Measurements from ENCODE around the gene ARMH3.

Gene ARMH3

DNA sequence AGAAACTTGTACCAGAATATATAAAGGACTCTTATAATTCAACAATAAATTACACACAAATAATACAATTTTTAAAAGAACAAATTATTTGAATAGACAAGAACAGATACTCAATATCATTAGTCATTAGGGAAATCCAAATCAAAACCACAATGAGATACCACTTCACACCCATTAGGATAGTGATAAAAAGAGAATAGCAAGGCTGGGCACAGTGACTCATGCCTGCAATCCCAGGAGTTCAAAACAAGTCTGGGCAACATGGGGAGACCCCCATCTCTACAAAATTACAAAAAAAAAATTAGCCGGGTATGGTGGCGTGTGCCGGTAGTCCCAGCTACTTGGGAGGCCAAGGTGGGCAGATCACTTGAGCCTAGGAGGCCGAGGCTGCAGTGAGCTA is 160.2 kb downstream of the ARMH3 start:
- no peak for DNase-seq (ENCODE audit: low read depth, low spot score)

GRCh38 chr10:101894742-101895141 is 161.2 kb downstream of the ARMH3 start:
- DNase-seq (ENCODE audit: low read depth, low spot score), result no peak

GRCh38 chr10:101894266-101894665 is 161.7 kb downstream of the ARMH3 start:
- no peak for DNase-seq (ENCODE audit: low read depth, low spot score)

- no peak for DNase-seq (ENCODE audit: low read depth, low spot score)
These were observed 162.4 kb downstream of the ARMH3 start for GRCh38 chr10:101893510-101894120.

- peak; percentile 22 for DNase-seq (ENCODE audit: low read depth, low spot score)
These were observed 163.1 kb downstream of the ARMH3 start for GRCh38 chr10:101892782-101893391.

DNA sequence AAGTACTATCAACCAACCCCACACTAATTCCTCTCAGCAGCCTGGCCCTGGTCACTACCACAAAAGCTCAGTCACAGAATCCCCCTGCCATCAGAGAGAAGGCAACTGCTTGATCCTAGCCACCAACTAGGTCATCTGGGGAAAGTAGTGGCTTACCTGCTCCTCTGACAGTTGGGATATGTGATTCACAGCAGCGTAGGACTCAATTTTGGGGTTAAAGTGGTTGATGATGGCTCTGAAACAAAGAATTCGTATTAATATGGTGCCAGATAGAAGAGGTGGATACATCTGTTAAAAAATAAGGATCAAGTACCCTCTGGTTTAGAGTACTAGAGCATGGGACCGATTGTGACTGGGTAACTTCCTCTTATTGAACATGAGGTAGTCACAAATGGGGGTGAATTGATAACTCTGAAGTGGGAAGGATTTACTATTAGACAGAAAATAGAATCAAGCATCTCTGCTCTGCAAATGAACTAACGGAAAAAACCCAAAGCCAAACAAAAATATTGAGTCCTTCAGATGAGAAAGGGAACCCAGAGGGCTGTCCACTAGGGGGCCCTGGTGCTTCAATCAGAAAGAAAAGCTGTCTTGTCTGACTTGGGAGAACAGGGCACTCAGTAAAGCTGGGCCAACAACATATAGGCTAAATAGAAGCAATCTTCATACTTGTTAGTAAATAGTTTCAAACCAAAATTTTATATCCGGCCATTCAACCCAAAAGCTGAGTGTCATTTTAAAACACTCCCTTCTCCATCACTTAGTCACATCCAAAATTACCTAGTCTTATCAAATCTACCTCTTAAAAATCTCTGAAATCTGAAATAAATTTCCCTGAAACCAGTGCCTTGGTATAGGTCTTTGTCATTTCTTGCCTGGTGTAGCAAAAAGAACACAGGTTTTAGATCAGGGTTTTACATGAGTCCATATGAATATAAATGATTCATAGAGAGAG is 166.4 kb downstream of the ARMH3 start:
- peak; percentile 84 for DNase-seq (ENCODE audit: low read depth, low spot score)

- no peak for DNase-seq (ENCODE audit: low read depth, low spot score)
These were observed 167.6 kb downstream of the ARMH3 start for GRCh38 chr10:101888251-101888949.

GRCh38 chr10:101887775-101888174 is 168.2 kb downstream of the ARMH3 start:
- DNase-seq (ENCODE audit: low read depth, low spot score), result no peak

DNA sequence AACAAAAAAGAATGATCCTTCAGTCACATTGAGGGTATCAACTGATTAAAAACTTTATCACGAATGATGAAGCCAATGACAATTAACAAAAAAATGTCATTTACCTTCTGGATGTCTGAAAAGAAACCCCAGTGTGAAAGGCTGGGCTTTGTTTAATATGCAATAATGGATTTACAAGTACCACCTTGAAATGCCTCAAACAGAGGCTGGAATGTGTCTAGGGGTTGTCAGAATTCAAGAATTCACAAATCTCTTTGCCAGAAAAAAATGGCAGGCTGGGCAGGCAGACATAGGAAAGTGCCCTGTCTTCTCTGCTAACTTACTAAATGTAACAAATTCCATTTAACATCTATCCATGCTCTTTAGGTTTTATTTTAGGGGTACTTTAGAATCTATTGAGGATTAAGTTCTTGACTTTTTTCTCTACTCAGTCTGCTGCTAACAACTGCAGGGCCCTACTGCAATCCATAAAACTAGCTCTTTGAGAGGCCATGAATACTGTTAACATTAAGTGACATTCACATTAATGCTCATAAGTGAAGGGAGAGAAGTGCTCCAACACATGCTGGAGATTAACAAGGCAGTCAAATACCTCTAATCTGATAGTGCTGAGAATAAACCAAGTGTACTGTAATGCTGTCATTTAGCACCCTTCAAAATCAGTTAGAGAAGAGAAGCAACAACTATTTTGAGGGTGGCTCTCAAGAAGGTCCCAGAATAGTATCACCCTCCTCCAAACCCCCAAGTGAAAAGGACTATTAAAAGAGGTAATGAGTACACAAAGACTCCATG is 169.3 kb downstream of the ARMH3 start:
- no peak for DNase-seq (ENCODE audit: low read depth, low spot score)

- no peak for DNase-seq (ENCODE audit: low read depth, low spot score)
These were observed 174.8 kb downstream of the ARMH3 start for GRCh38 chr10:101881036-101881774.

DNA sequence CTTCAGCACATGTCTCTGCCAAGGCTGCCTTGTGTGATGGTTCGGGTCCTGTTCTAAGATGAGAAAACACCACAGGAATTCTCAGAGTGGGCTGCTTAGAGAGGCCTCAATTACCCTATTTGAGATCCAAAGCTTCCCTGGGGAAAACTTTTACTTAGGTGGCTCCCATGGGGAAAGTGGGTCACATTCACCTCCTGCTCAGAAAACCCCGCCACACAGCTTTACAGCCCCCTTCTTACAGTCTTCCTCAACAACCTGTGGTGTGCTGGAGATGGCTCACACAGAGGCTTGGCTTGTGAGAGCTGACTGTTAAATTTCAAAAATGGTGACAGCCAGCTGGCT is 175.8 kb downstream of the ARMH3 start:
- no peak for DNase-seq (ENCODE audit: low read depth, low spot score)

- peak; percentile 90 for DNase-seq (ENCODE audit: low read depth, low spot score)
These were observed 176.3 kb downstream of the ARMH3 start for GRCh38 chr10:101879456-101880231.

DNA sequence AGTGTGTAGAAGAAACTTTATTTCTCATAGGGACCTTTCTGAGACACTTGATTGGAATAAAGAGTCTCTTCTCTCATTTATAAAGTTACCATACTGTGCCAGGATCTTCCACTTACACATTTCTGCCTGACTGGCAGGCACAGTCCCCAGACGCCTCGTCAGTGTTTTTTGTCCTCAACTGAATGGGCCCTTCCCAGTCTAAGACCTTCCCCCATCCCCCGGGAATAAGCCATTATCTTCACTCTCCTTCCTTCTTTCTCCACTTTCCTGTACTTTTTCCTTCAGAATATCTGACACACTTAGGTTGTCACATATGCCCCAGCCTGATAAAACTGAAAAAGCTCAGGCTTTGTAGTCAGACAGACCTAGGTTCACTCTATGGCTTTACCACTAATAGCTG is 177.1 kb downstream of the ARMH3 start:
- no peak for DNase-seq (ENCODE audit: low read depth, low spot score)

GRCh38 chr10:101875068-101875688 is 180.8 kb downstream of the ARMH3 start:
- no peak for DNase-seq (ENCODE audit: low read depth, low spot score)

DNA sequence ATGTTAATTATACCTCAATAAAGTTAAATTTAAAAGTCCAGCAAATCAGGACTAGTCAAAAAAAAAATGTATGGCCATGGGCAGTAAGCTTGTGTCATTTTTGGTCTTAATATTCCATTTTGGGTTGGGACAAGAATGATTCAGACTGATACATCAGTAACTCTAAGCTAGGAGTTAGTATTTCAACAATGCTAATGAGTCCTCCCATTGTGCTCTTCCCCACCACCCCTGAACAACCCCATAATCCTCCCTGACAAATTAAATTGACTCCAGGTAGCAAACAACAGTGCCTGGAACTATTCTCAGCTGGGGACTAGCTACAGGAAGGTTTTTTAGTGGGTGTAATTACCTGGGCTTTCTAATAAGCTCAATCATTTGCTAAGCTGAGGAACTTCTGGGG is 181.7 kb downstream of the ARMH3 start:
- DNase-seq (ENCODE audit: low read depth, low spot score), result no peak

GRCh38 chr10:101867931-101868330 is 188.0 kb downstream of the ARMH3 start:
- no peak for DNase-seq (ENCODE audit: low read depth, low spot score)

- DNase-seq (ENCODE audit: low read depth, low spot score), result no peak
These were observed 196.4 kb downstream of the ARMH3 start for GRCh38 chr10:101859530-101859929.

GRCh38 chr10:101858723-101859500 is 197.1 kb downstream of the ARMH3 start:
- DNase-seq (ENCODE audit: low read depth, low spot score), result no peak
